Measurements from ENCODE around the gene SCML1. TPM values are rescaled to one million over a fixed set of nuclear protein-coding genes. Genes with fewer than 3 reads are reported as not detected.

SCML1 gene
- total and polyA plus RNA-seq, 10 of the 15 experiments (the other 5 are each of a cell fraction or from before 2014, with no cell fraction given): 0.62 to 48.3 (median 1.6) TPM

GRCh38 chrX:17737710-17737985, 355 bp downstream of the SCML1 start:
- CTCF ChIA-PET: no interaction called here
- POLR2A ChIA-PET: no interaction called here
- WGBS (ENCODE audit: insufficient coverage, insufficient replicate concordance, low lambda C conversion rate, missing lambda C conversion rate): 49% methylated on average over 15 of the region's 15 CpGs
- H3K79me2 ChIP-seq (ENCODE audit: control insufficient read depth, insufficient read depth, low read length): no peaks in the 10 kb centered on the region; the same call in 1 of the 2 replicates
- no peak for FAIRE-seq
- H3K27ac ChIP-seq (ENCODE audit: control insufficient read depth, insufficient read depth): peak overlapping the region; percentile 24; the same call in 1 of the 2 replicates
- SMC1A ChIA-PET (ENCODE audit: uncharacterized antibody, unreplicated experiment): no interaction called here
- peak; percentile 1 for ATAC-seq
- no peaks in the 10 kb centered on the region for H3K27me3 ChIP-seq (replicated peaks in 1 of 2; ENCODE audit: control insufficient read depth in 2 of 2, insufficient read depth in 2 of 2, low read length in 1 of 2)
- RAD21 ChIA-PET (ENCODE audit: unreplicated experiment): no interaction called here
- H3K9me3 ChIP-seq (replicated peaks; ENCODE audit: control insufficient read depth, insufficient read depth, low read length): no peaks in the 10 kb centered on the region
- in situ Hi-C loops (cut with MboI) (no loop called here), intact Hi-C loops (cut with micrococcal nuclease; ENCODE audit: unreplicated experiment) (no loop called here)
- H3K4me2 ChIP-seq (ENCODE audit: control insufficient read depth, insufficient read depth): peak overlapping the region; percentile 7; the same call in 1 of the 2 replicates
- H3K9ac ChIP-seq (ENCODE audit: control insufficient read depth, insufficient read depth, low read length): no peak overlapping the region; the same call in 1 of the 2 replicates
- TSS peak; percentile 66 for BruUV-seq (replicated peaks)
- H3K4me3 ChIP-seq: peak overlapping the region; percentile 18
- H3K36me3 ChIP-seq (ENCODE audit: control insufficient read depth in 2 of 2, insufficient read depth in 2 of 2, low read length in 1 of 2): no peaks in the 10 kb centered on the region
- H2AFZ ChIP-seq (ENCODE audit: control insufficient read depth, low read depth, low read length): peak overlapping the region; percentile 50
- no peak for DNase-seq (ENCODE audit: low read depth, low spot score)
- H3K4me1 ChIP-seq (ENCODE audit: control insufficient read depth, insufficient read depth, low read length): no peaks in the 10 kb centered on the region
- no peaks in the 10 kb centered on the region for H4K20me1 ChIP-seq (ENCODE audit: control insufficient read depth, insufficient read depth)
- TF ChIP-seq ZBTB33 (IDR thresholded peaks at IDR 0.05) (no peak), DPF2 (IDR thresholded peaks at IDR 0.05) (no peak), ATF3 (IDR thresholded peaks at IDR 0.05; ENCODE audit: borderline replicate concordance, extremely low read depth, low read depth, low read length) (no peak), ZNF384 (IDR thresholded peaks at IDR 0.05; ENCODE audit: borderline replicate concordance, low read depth, low read length) (no peak), IKZF1 (conservative IDR thresholded peaks at IDR 0.05) (no peak), EZH2 (IDR thresholded peaks at IDR 0.05; ENCODE audit: borderline replicate concordance, control insufficient read depth, low read depth, low read length) (no peak), FOXK2 (IDR thresholded peaks at IDR 0.05) (no peak), CTCF (IDR thresholded peaks at IDR 0.05 in 2 of 3, conservative IDR thresholded peaks at IDR 0.05 in 1 of 3; ENCODE audit: control insufficient read depth in 2 of 3, extremely low read depth in 1 of 3, insufficient read depth in 1 of 3, low read depth in 3 of 3, low read length in 3 of 3) (no peak), NFXL1 (IDR thresholded peaks at IDR 0.05; ENCODE audit: borderline replicate concordance) (no peak), MYC (IDR thresholded peaks at IDR 0.05; ENCODE audit: insufficient read depth, insufficient read length, insufficient replicate concordance, low read length, severe bottlenecking) (no peak), SREBF2 (IDR thresholded peaks at IDR 0.05; ENCODE audit: low read length) (no peak), SRF (IDR thresholded peaks at IDR 0.05; ENCODE audit: low read depth in 2 of 2, low read length in 2 of 2) (no peak), ZNF274 (IDR thresholded peaks at IDR 0.05; ENCODE audit: insufficient read depth, insufficient read length) (no peak), HDAC2 (IDR thresholded peaks at IDR 0.05) (no peak), MEF2A (IDR thresholded peaks at IDR 0.05; ENCODE audit: insufficient read depth, low read depth, low read length) (no peak)
- TF ChIP-seq, protein P1, sequence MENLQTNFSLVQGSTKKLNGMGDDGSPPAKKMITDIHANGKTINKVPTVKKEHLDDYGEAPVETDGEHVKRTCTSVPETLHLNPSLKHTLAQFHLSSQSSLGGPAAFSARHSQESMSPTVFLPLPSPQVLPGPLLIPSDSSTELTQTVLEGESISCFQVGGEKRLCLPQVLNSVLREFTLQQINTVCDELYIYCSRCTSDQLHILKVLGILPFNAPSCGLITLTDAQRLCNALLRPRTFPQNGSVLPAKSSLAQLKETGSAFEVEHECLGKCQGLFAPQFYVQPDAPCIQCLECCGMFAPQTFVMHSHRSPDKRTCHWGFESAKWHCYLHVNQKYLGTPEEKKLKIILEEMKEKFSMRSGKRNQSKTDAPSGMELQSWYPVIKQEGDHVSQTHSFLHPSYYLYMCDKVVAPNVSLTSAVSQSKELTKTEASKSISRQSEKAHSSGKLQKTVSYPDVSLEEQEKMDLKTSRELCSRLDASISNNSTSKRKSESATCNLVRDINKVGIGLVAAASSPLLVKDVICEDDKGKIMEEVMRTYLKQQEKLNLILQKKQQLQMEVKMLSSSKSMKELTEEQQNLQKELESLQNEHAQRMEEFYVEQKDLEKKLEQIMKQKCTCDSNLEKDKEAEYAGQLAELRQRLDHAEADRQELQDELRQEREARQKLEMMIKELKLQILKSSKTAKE (IDR thresholded peaks at IDR 0.05; ENCODE audit: low read depth, poor library complexity, severe bottlenecking): no peak
- TF ChIP-seq, protein P2, sequence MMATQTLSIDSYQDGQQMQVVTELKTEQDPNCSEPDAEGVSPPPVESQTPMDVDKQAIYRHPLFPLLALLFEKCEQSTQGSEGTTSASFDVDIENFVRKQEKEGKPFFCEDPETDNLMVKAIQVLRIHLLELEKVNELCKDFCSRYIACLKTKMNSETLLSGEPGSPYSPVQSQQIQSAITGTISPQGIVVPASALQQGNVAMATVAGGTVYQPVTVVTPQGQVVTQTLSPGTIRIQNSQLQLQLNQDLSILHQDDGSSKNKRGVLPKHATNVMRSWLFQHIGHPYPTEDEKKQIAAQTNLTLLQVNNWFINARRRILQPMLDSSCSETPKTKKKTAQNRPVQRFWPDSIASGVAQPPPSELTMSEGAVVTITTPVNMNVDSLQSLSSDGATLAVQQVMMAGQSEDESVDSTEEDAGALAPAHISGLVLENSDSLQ (IDR thresholded peaks at IDR 0.05): no peak
